PFSK-1 (cell line): ENCODE results near the gene ABCF1.
A peak's percentile ranks its signal among the peaks of the same experiment; 100 is the strongest.

ENCODE experiments used
- FOXP2 ChIP-seq: optimal IDR thresholded peaks from 2 replicates; pipeline ENCODE3; 2011; ENCODE audit warnings: borderline replicate concordance, control low read depth, inconsistent platforms; ENCODE audit not compliant: insufficient read depth; ENCODE audit errors: extremely low read length, extremely low read depth
- POLR2AphosphoS5 ChIP-seq: IDR thresholded peaks from 2 replicates; pipeline ENCODE4 v1.6.1; 2012; ENCODE audit warnings: low read depth, mild to moderate bottlenecking, control low read depth, low read length, moderate library complexity
- SIN3A ChIP-seq: IDR thresholded peaks from 2 replicates; pipeline ENCODE4 v1.6.1; 2012; ENCODE audit warnings: mild to moderate bottlenecking, low read length, moderate library complexity, borderline replicate concordance; ENCODE audit not compliant: insufficient read depth
- TAF1 ChIP-seq: IDR thresholded peaks from 2 replicates; pipeline ENCODE4 v1.6.1; 2012; ENCODE audit warnings: low read length, control low read depth, borderline replicate concordance; ENCODE audit not compliant: insufficient read depth
- TF ChIP-seq, protein P1 (sequence below), 2 experiments: IDR thresholded peaks; 2 replicates each; pipeline versions ENCODE4 v1.6.1 to v1.8.0; 2011 to 2012; ENCODE audit warnings: low read depth in 2 of 2, low read length in 2 of 2, control low read depth in 1 of 2, inconsistent platforms in 1 of 2, mild to moderate bottlenecking in 1 of 2, moderate library complexity in 1 of 2; ENCODE audit not compliant: insufficient read depth in 1 of 2

Gene ABCF1

DNA sequence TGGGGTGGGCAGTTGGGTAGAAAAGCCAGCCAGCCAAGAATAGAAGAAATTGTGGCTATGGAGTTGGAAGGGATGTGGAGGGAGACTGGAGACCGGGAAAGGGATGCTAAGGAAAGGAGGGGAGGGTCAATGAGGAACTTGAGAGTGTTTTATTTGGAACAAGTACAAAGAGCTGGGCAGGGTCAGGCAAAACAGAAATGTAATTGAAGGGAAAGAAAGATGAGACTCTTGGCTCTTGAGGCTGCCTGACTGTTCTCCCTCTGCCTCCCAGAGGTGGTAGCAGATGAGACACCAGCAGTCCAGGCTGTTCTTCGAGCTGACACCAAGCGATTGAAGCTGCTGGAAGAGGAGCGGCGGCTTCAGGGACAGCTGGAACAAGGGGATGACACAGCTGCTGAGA, 12.7 kb downstream of the ABCF1 start:
- TF ChIP-seq FOXP2 (no peak), TAF1 (no peak), SIN3A (no peak), POLR2AphosphoS5 (no peak)
- TF ChIP-seq, protein P1, sequence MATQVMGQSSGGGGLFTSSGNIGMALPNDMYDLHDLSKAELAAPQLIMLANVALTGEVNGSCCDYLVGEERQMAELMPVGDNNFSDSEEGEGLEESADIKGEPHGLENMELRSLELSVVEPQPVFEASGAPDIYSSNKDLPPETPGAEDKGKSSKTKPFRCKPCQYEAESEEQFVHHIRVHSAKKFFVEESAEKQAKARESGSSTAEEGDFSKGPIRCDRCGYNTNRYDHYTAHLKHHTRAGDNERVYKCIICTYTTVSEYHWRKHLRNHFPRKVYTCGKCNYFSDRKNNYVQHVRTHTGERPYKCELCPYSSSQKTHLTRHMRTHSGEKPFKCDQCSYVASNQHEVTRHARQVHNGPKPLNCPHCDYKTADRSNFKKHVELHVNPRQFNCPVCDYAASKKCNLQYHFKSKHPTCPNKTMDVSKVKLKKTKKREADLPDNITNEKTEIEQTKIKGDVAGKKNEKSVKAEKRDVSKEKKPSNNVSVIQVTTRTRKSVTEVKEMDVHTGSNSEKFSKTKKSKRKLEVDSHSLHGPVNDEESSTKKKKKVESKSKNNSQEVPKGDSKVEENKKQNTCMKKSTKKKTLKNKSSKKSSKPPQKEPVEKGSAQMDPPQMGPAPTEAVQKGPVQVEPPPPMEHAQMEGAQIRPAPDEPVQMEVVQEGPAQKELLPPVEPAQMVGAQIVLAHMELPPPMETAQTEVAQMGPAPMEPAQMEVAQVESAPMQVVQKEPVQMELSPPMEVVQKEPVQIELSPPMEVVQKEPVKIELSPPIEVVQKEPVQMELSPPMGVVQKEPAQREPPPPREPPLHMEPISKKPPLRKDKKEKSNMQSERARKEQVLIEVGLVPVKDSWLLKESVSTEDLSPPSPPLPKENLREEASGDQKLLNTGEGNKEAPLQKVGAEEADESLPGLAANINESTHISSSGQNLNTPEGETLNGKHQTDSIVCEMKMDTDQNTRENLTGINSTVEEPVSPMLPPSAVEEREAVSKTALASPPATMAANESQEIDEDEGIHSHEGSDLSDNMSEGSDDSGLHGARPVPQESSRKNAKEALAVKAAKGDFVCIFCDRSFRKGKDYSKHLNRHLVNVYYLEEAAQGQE (IDR thresholded peaks at IDR 0.05; ENCODE audit: insufficient read depth in 1 of 2, low read depth in 2 of 2, low read length in 2 of 2), result no peak

DNA sequence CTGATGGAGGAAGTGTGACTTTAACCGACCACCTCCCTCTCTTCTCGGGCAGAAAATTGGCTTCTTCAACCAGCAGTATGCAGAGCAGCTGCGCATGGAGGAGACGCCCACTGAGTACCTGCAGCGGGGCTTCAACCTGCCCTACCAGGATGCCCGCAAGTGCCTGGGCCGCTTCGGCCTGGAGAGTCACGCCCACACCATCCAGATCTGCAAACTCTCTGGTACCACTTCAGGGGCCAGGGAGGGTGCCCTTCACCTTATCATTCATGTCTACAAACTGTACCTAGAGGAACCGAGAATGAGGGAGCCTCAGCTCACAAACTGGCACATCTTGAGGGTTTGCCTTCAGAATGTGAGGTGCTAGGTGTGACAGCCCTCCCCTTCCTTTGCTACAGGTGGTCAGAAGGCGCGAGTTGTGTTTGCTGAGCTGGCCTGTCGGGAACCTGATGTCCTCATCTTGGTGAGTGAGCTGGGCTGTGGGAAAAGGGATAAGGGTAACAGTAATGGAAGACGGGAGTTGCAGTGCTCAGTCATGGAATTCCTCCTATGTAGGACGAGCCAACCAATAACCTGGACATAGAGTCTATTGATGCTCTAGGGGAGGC, 18.6 kb downstream of the ABCF1 start:
- no peak for TF ChIP-seq POLR2AphosphoS5
- TF ChIP-seq FOXP2, result no peak
- TF ChIP-seq, protein P1 (IDR thresholded peaks at IDR 0.05; ENCODE audit: insufficient read depth in 1 of 2, low read depth in 2 of 2, low read length in 2 of 2), result no peak
- no peak for TF ChIP-seq TAF1
- TF ChIP-seq SIN3A, result no peak

DNA sequence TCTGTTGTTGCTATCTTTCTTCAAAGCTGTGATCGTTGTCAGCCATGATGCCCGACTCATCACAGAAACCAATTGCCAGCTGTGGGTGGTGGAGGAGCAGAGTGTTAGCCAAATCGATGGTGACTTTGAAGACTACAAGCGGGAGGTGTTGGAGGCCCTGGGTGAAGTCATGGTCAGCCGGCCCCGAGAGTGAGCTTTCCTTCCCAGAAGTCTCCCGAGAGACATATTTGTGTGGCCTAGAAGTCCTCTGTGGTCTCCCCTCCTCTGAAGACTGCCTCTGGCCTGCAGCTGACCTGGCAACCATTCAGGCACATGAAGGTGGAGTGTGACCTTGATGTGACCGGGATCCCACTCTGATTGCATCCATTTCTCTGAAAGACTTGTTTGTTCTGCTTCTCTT, 19.3 kb downstream of the ABCF1 start:
- TF ChIP-seq, protein P1 (IDR thresholded peaks at IDR 0.05; ENCODE audit: insufficient read depth in 1 of 2, low read depth in 2 of 2, low read length in 2 of 2), result no peak
- TF ChIP-seq FOXP2, result no peak
- TF ChIP-seq TAF1, result no peak
- TF ChIP-seq POLR2AphosphoS5, result 0 out of 2 replicates have a peak, but pooled peaks have one; percentile 27

DNA sequence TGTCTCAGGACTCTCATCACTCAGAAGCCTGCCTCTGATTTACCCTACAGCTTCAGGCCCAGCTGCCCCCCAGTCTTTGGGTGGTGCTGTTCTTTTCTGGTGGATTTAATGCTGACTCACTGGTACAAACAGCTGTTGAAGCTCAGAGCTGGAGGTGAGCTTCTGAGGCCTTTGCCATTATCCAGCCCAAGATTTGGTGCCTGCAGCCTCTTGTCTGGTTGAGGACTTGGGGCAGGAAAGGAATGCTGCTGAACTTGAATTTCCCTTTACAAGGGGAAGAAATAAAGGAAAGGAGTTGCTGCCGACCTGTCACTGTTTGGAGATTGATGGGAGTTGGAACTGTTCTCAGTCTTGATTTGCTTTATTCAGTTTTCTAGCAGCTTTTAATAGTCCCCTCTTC, 19.8 kb downstream of the ABCF1 start:
- TF ChIP-seq POLR2AphosphoS5 (no peak), SIN3A (no peak), TAF1 (no peak), FOXP2 (no peak)
- TF ChIP-seq, protein P1 (IDR thresholded peaks at IDR 0.05; ENCODE audit: insufficient read depth in 1 of 2, low read depth in 2 of 2, low read length in 2 of 2), result no peak

DNA sequence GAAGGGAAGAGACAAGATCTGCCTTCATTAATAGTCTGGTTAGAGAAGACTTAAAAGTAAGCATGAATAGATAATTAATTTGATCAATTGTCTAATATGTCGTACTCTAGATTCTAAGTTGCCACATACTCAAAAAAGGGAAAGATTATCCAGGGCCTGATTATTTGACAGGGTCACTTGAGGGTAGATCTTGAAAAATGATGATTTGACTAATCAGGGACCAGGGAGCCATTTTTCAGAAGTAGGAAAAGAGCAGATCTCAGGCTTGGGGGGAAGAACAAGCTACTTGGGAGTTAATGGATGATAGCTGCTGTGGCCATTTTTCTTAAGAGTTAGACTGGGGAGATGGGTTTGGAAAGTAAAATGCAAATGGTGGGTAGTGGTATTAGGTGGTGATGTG, 21.0 kb downstream of the ABCF1 start:
- no peak for TF ChIP-seq FOXP2
- no peak for TF ChIP-seq SIN3A
- TF ChIP-seq, protein P1 (IDR thresholded peaks at IDR 0.05; ENCODE audit: insufficient read depth in 1 of 2, low read depth in 2 of 2, low read length in 2 of 2), result no peak
- TF ChIP-seq POLR2AphosphoS5, result no peak
- no peak for TF ChIP-seq TAF1
